HEK293 (cell line): ENCODE results near the gene S100A8.

ENCODE experiments used
- MEIS1 ChIP-seq: sonication (generic); formaldehyde crosslinking; IDR thresholded peaks from 2 replicates; pipeline ENCODE4 v1.8.1; 2022; ENCODE audit warnings: missing genetic modification reagents, mild to moderate bottlenecking, borderline replicate concordance
- PRDM1 ChIP-seq: fragments of 450-650 bp; formaldehyde crosslinking; IDR thresholded peaks from 2 replicates; pipeline ENCODE4; 2016; ENCODE audit warnings: missing biosample characterization, missing genetic modification characterization
- TF ChIP-seq, protein P1 (sequence below): fragments of 450-650 bp; formaldehyde crosslinking; IDR thresholded peaks from 2 replicates; pipeline ENCODE4 v1.5.1; 2016; ENCODE audit warnings: missing biosample characterization, missing genetic modification characterization

DNA sequence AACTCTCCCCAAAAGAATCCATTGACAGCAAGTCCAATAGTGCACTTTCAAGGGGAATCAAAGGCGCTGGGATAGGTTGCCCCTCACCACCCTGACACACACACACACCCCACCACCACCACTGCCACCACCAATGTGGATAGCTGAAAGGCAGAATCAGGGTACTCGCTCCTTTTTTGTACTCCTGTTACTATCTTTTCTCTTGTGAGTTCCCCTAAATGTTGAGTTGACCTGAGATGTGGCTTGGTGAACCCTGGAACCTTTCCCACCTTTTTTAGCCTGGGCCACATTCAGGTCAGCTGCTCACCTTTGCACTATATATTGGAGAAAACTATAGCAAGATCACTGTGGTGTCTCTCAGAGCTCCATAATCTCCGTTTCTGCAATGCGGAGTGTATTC is 3.9 kb downstream of the S100A8 start:
- TF ChIP-seq, protein P1, sequence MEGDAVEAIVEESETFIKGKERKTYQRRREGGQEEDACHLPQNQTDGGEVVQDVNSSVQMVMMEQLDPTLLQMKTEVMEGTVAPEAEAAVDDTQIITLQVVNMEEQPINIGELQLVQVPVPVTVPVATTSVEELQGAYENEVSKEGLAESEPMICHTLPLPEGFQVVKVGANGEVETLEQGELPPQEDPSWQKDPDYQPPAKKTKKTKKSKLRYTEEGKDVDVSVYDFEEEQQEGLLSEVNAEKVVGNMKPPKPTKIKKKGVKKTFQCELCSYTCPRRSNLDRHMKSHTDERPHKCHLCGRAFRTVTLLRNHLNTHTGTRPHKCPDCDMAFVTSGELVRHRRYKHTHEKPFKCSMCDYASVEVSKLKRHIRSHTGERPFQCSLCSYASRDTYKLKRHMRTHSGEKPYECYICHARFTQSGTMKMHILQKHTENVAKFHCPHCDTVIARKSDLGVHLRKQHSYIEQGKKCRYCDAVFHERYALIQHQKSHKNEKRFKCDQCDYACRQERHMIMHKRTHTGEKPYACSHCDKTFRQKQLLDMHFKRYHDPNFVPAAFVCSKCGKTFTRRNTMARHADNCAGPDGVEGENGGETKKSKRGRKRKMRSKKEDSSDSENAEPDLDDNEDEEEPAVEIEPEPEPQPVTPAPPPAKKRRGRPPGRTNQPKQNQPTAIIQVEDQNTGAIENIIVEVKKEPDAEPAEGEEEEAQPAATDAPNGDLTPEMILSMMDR (tag by site-specific recombination): no peak
- TF ChIP-seq PRDM1 (tag by site-specific recombination): no peak
- no peak for TF ChIP-seq MEIS1 (CRISPR knock-in tag)
